Naive thymus-derived CD4-positive, alpha-beta T cell (primary cell): ENCODE data around the gene PRPF8. TPM values are rescaled to one million over a fixed set of nuclear protein-coding genes. Genes with fewer than 3 reads are reported as not detected.

Experiments
- ATAC-seq: fragments of 150-1000 bp; cut with Tn5 transposase; 2 replicates; pipeline ENCODE4 v1.10.0; 2021; ENCODE audit warnings: mild to moderate bottlenecking, moderate library complexity
- CTCF ChIA-PET: fragments of 350-600 bp; sonication (Branson Sonifier 250); formaldehyde crosslinking; loops from one replicate; lab custom pipeline; 2021; ENCODE audit warnings: antibody characterized with exemption; lab: Charles Lee
- POLR2A ChIA-PET: fragments of 350-600 bp; sonication (Branson Sonifier 250); formaldehyde crosslinking; loops from one replicate; lab custom pipeline; 2021; ENCODE audit warnings: antibody characterized with exemption, inconsistent platforms; lab: Charles Lee
- DNase-seq, 9 donors: peaks; one replicate each; pipeline versions ENCODE4 v3.0.0 to v3.0.0-alpha.2; 2020 to 2022; ENCODE audit warnings: mixed read lengths in 1 of 9
- H3K27ac ChIP-seq: one replicate; pipeline ENCODE4 v1.7.0; 2013; ENCODE audit warnings: mild to moderate bottlenecking, low read depth, low read length, moderate library complexity
- H3K27me3 ChIP-seq, 2 donors: one replicate each; pipeline ENCODE4 v1.7.0; 2013; ENCODE audit warnings: low read length in 2 of 2, mild to moderate bottlenecking in 2 of 2, moderate library complexity in 2 of 2; ENCODE audit not compliant: control insufficient read depth in 2 of 2, insufficient read depth in 2 of 2
- H3K36me3 ChIP-seq, 3 experiments: 1 replicate in 2 of 3; 2 replicates in 1 of 3; pipeline ENCODE4 v1.7.0; 2013; ENCODE audit warnings: low read length in 3 of 3, mild to moderate bottlenecking in 3 of 3, moderate library complexity in 1 of 3; ENCODE audit not compliant: insufficient read depth in 3 of 3, control insufficient read depth in 2 of 3
- H3K4me1 ChIP-seq, 2 donors: one replicate each; pipeline ENCODE4 v1.7.0; 2013; ENCODE audit warnings: low read length in 2 of 2, mild to moderate bottlenecking in 2 of 2, moderate library complexity in 1 of 2; ENCODE audit not compliant: control insufficient read depth in 2 of 2, insufficient read depth in 2 of 2
- H3K4me3 ChIP-seq: 2 replicates; pipeline ENCODE4 v1.7.0; 2013; ENCODE audit warnings: mild to moderate bottlenecking, low read length
- H3K9me3 ChIP-seq, 3 experiments: 1 replicate in 2 of 3; 2 replicates in 1 of 3; pipeline ENCODE4 v1.7.0; 2013; ENCODE audit warnings: low read length in 3 of 3; ENCODE audit not compliant: control insufficient read depth in 2 of 3
- H3K27ac Mint-ChIP-seq, 9 donors: one replicate each; pipeline ENCODE4 v1.8.0; 2020 to 2022; ENCODE audit warnings: mixed read lengths in 9 of 9, mild to moderate bottlenecking in 8 of 9, moderate library complexity in 5 of 9, inconsistent platforms in 2 of 9
- H3K27me3 Mint-ChIP-seq, 5 donors: one replicate each; pipeline ENCODE4 v1.8.0; 2021 to 2022; ENCODE audit warnings: mixed read lengths in 5 of 5, mild to moderate bottlenecking in 1 of 5
- H3K36me3 Mint-ChIP-seq, 5 donors: one replicate each; pipeline ENCODE4 v1.8.0; 2020 to 2022; ENCODE audit warnings: mixed read lengths in 5 of 5, mild to moderate bottlenecking in 3 of 5, inconsistent platforms in 1 of 5
- H3K4me1 Mint-ChIP-seq, 7 donors: one replicate each; pipeline ENCODE4 v1.8.0; 2020 to 2022; ENCODE audit warnings: mixed read lengths in 7 of 7, mild to moderate bottlenecking in 3 of 7, inconsistent platforms in 1 of 7
- H3K4me3 Mint-ChIP-seq, 10 donors: one replicate each; pipeline ENCODE4 v1.8.0; 2020 to 2022; ENCODE audit warnings: mild to moderate bottlenecking in 10 of 10, mixed read lengths in 10 of 10, moderate library complexity in 6 of 10, inconsistent platforms in 2 of 10
- H3K9me3 Mint-ChIP-seq, 11 donors: one replicate each; pipeline ENCODE4 v1.8.0; 2020 to 2022; ENCODE audit warnings: mixed read lengths in 11 of 11, mild to moderate bottlenecking in 4 of 11, inconsistent platforms in 1 of 11, moderate library complexity in 1 of 11
- intact Hi-C, 2 donors: fragments of 100-400 bp; cut with micrococcal nuclease; formaldehyde crosslinking; loops; one replicate each; pipeline ENCODE4 v1.15.1; 2023
- polyA plus RNA-seq, 2 donors: library from polyadenylated mRNA; unstranded; fragments of 300-500 nt; fragmentation: Illumina TruSeq; gene quantifications; one replicate each; pipeline ENCODE4 v1.2.3, GENCODE V29; 2021
- total RNA-seq, 6 experiments: library from RNA in 5 of 6; stranded (reverse) in 5 of 6; gene quantifications; 1 replicate in 5 of 6; 2 replicates in 1 of 6; pipeline ENCODE4 v1.2.3 and lab custom pipeline; 2021 to 2026

The PRPF8 gene
- total and polyA plus RNA-seq, 7 experiments from 2014 or later: 167 to 554 (median 436) TPM

DNA sequence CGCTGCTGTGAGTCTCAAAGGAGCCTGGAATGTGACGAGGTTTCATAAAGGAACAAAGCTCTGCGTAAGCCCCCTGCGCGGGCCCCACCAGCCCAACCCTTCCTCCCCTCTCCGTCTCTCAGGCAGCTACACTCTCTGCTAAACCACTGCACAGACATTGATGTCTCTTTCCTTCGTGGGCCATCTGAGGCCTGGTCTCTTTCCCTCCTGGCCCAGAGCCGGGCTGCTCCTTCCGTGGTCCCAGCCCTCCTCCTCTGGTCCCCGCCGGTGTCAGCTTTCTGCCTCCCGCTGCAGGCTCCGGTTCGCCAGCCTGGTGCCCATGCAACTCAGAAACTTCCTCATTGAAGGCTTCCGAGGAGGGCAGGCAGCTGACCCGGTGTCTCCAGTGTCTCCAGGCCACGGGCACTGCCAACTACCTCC lies 46.5 kb downstream of the PRPF8 start:
- no peak for ATAC-seq
- Mint-ChIP-seq H3K36me3 (peaks cover 0 to 2% (median 0%) of the 10 kb centered on the region in 5 donors), H3K4me3 (no peak overlapping the region), H3K27ac (no peak overlapping the region), H3K9me3 (no peaks in the 10 kb centered on the region), H3K27me3 (no peaks in the 10 kb centered on the region), H3K4me1 (peaks cover 0 to 2% (median 0%) of the 10 kb centered on the region in 7 donors)
- Histone ChIP-seq H3K27me3 (no peaks in the 10 kb centered on the region), H3K27ac (no peak overlapping the region), H3K9me3 (no peaks in the 10 kb centered on the region), H3K36me3 (no peaks in the 10 kb centered on the region), H3K4me1 (no peaks in the 10 kb centered on the region), H3K4me3 (no peak overlapping the region)
- intact Hi-C loops: no loop called here
- DNase-seq: no peak
- CTCF ChIA-PET: no interaction called here
- POLR2A ChIA-PET: no interaction called here

- H3K4me3 ChIP-seq: no peak overlapping the region
Measured at GRCh38 chr17:1636732-1637285, 47.9 kb downstream of the PRPF8 start.

GRCh38 chr17:1635675-1636465 lies 48.8 kb downstream of the PRPF8 start:
- POLR2A ChIA-PET: no interaction called here
- peaks cover 0 to 2% (median 0%) of the 10 kb centered on the region in 5 donors for H3K36me3 Mint-ChIP-seq
- peaks cover 0 to 11% (median 0%) of the 10 kb centered on the region in 5 donors for H3K27me3 Mint-ChIP-seq

More at GRCh38 chr17:1636732-1637285, 47.9 kb downstream of the PRPF8 start:
- H3K27me3 Mint-ChIP-seq: peaks cover 0 to 3% (median 0%) of the 10 kb centered on the region in 5 donors
- DNase-seq (no peak), ATAC-seq (no peak)
- POLR2A ChIA-PET: no interaction called here
- no peak overlapping the region for H3K4me3 Mint-ChIP-seq
- Histone ChIP-seq H3K4me1 (no peaks in the 10 kb centered on the region), H3K9me3 (no peaks in the 10 kb centered on the region), H3K27ac (no peak overlapping the region), H3K27me3 (no peaks in the 10 kb centered on the region), H3K36me3 (no peaks in the 10 kb centered on the region)
- intact Hi-C loops: no loop called here
- H3K9me3 Mint-ChIP-seq: no peaks in the 10 kb centered on the region
- H3K36me3 Mint-ChIP-seq: peaks cover 0 to 2% (median 0%) of the 10 kb centered on the region in 5 donors
- H3K4me1 Mint-ChIP-seq: peaks cover 0 to 2% (median 0%) of the 10 kb centered on the region in 7 donors
- CTCF ChIA-PET: interaction anchor here (0.6 to 1.0 kb wide), 2 partner anchors 30 to 147 kb away, joined by 3 read pairs; no protein-coding TSS in a partner anchor
- H3K27ac Mint-ChIP-seq: no peak overlapping the region

DNA sequence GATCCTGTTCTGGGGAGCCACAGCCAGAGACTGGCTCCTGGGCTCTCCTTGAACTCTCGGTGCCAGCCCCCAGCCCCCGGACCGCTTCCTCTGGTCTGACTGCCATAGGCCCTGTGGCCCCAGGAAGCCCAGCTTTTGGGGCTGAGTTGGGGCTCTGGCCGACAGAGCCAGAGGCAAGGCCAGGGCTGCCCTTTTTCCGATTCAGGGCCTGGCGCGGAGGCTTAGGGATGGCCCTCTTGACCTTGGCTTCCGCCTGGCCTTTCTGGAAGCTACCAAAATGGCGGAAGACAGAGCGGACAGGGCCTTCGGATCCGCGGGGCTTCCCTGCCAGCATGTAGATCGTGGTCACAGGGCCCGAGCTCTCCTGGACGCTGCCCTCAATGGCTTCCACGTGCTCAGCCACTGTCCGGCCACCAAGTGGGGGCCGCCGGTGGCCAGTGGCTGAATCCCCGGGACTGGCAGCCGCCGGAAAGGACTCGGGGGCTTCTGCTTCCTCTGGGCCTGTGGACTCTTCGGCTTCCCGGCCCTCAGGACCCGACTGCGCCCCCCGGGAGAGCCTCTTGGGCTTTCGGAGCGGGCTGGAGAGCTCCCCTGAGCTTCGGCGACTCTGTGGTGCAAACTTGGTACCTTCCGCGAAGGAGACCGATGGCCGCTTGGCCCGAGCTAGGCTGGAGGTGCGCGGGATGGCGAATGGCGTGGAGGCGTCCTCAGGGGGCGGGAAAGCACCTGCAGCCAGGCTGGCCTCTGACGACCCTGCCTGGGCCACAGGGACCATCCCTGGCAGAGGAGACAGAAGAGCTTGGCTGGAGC lies 49.6 kb downstream of the PRPF8 start:
- DNase-seq (no peak), ATAC-seq (no peak)
- Mint-ChIP-seq H3K4me1 (peaks cover 2 to 5% (median 4%) of the 10 kb centered on the region in 7 donors), H3K27me3 (peaks cover 0 to 19% (median 0%) of the 10 kb centered on the region in 5 donors), H3K36me3 (peaks cover 0 to 2% (median 0%) of the 10 kb centered on the region in 5 donors), H3K9me3 (peaks cover 0 to 2% (median 0%) of the 10 kb centered on the region in 11 donors), H3K4me3 (no peak overlapping the region), H3K27ac (peak overlapping the region in 1 of 9 donors; percentile 35)
- POLR2A ChIA-PET: no interaction called here
- intact Hi-C loops: no loop called here
- H3K4me3 ChIP-seq: no peak overlapping the region
- no peaks in the 10 kb centered on the region for H3K36me3 ChIP-seq
- no peaks in the 10 kb centered on the region for H3K9me3 ChIP-seq
- H3K4me1 ChIP-seq: peaks cover 0 to 2% of the 10 kb centered on the region in 2 donors
- no peak overlapping the region for H3K27ac ChIP-seq
- no peaks in the 10 kb centered on the region for H3K27me3 ChIP-seq
- CTCF ChIA-PET: interaction anchor here (0.6 to 1.1 kb wide), 3 partner anchors 14 to 48 kb away, joined by 3 to 4 read pairs (median 4); partner anchors contain the start of gene RILP

More at GRCh38 chr17:1635675-1636465, 48.8 kb downstream of the PRPF8 start:
- intact Hi-C loops: no loop called here
- no peak for DNase-seq
- Mint-ChIP-seq H3K4me3 (no peak overlapping the region), H3K9me3 (no peaks in the 10 kb centered on the region), H3K27ac (peak overlapping the region in 1 of 9 donors; percentile 35), H3K4me1 (peaks cover 0 to 2% (median 0%) of the 10 kb centered on the region in 7 donors)
- H3K4me3 ChIP-seq: no peak overlapping the region
- no peaks in the 10 kb centered on the region for H3K36me3 ChIP-seq
- ATAC-seq: no peak
- CTCF ChIA-PET: interaction anchor here (0.6 to 1.1 kb wide), 3 partner anchors 13 to 47 kb away, joined by 3 to 4 read pairs (median 4); partner anchors contain the start of gene RILP
- no peaks in the 10 kb centered on the region for H3K4me1 ChIP-seq
- no peak overlapping the region for H3K27ac ChIP-seq
- H3K27me3 ChIP-seq: no peaks in the 10 kb centered on the region
- no peaks in the 10 kb centered on the region for H3K9me3 ChIP-seq

DNA sequence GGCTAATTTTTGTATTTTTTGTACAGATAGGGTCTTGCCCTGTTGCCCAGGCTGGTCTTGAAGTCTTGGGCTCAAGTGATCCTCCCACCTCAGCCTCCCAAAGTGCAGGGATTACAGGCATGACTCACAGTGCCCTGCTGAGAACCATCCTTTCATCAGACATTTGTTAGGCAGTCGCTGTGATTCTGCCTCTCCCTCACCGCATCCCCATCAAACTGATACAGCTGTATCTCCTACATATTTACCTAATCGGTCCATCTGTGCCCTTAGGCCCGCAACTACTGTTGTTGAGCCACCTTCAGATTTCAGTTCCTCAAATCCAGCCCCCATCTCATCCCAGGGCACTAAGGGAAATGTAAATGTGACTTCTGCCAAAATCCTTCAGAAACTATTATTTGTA lies 54.0 kb downstream of the PRPF8 start:
- H3K27me3 Mint-ChIP-seq: peaks cover 0 to 48% (median 0%) of the 10 kb centered on the region in 5 donors
- Histone ChIP-seq H3K36me3 (no peaks in the 10 kb centered on the region), H3K27me3 (no peaks in the 10 kb centered on the region), H3K4me1 (peaks cover 5 to 20% of the 10 kb centered on the region in 2 donors), H3K27ac (no peak overlapping the region), H3K9me3 (no peaks in the 10 kb centered on the region), H3K4me3 (no peak overlapping the region)
- peaks cover 17 to 26% (median 21%) of the 10 kb centered on the region in 7 donors for H3K4me1 Mint-ChIP-seq
- ChIA-PET POLR2A (interaction anchor here (0.7 to 3.9 kb wide), 6 partner anchors 15 to 265 kb away, joined by 3 to 27 read pairs (median 8); partner anchors contain the start of genes PRPF8, RILP and SCARF1), CTCF (interaction anchor here (0.6 to 1.7 kb wide), 11 partner anchors 12 to 296 kb away, joined by 3 to 17 read pairs (median 5); partner anchors contain the start of gene RILP)
- H3K4me3 Mint-ChIP-seq: peak overlapping the region in 9 of 10 donors; percentile 26 to 95 (median 76)
- no peaks in the 10 kb centered on the region for H3K36me3 Mint-ChIP-seq
- intact Hi-C loops: loop anchor here (1.0 to 2.0 kb wide), 3 partner anchors 56 to 354 kb away; no protein-coding TSS in a partner anchor
- H3K27ac Mint-ChIP-seq: peak overlapping the region in 5 of 9 donors; percentile 11 to 80 (median 63)
- ATAC-seq (no peak), DNase-seq (peak in 1 of 9 donors; percentile 2)
- H3K9me3 Mint-ChIP-seq: peaks cover 0 to 2% (median 0%) of the 10 kb centered on the region in 11 donors
